HEK293T (cell line): ENCODE results near the gene CORO1A.

Experiments
- ARNT ChIP-seq: fragments of 450-650 bp; IDR thresholded peaks from 2 replicates; pipeline ENCODE4 v1.6.1; 2017; ENCODE audit warnings: mild to moderate bottlenecking
- ELF4 ChIP-seq: fragments of 450-650 bp; IDR thresholded peaks from 2 replicates; pipeline ENCODE4 v1.6.1; 2017; ENCODE audit warnings: antibody characterized with exemption
- FOXM1 ChIP-seq: fragments of 450-650 bp; IDR thresholded peaks from 2 replicates; pipeline ENCODE4 v1.6.1; 2017; ENCODE audit warnings: mild to moderate bottlenecking, borderline replicate concordance
- HDGF ChIP-seq: fragments of 450-650 bp; IDR thresholded peaks from 2 replicates; pipeline ENCODE4 v1.6.1; 2017; ENCODE audit warnings: antibody characterized with exemption, borderline replicate concordance
- NFRKB ChIP-seq: fragments of 450-650 bp; IDR thresholded peaks from 2 replicates; pipeline ENCODE4 v1.6.1; 2016; ENCODE audit warnings: mild to moderate bottlenecking, moderate library complexity
- TARDBP ChIP-seq: fragments of 450-650 bp; IDR thresholded peaks from 2 replicates; pipeline ENCODE4 v1.6.1; 2016
- TF ChIP-seq, protein P1 (sequence below): fragments of 450-650 bp; IDR thresholded peaks from 2 replicates; pipeline ENCODE4 v1.6.1; 2016

GRCh38 chr16:30144917-30145316, 38.5 kb upstream of the CORO1A start:
- TF ChIP-seq ARNT, result no peak
- TF ChIP-seq, protein P1, sequence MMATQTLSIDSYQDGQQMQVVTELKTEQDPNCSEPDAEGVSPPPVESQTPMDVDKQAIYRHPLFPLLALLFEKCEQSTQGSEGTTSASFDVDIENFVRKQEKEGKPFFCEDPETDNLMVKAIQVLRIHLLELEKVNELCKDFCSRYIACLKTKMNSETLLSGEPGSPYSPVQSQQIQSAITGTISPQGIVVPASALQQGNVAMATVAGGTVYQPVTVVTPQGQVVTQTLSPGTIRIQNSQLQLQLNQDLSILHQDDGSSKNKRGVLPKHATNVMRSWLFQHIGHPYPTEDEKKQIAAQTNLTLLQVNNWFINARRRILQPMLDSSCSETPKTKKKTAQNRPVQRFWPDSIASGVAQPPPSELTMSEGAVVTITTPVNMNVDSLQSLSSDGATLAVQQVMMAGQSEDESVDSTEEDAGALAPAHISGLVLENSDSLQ, result no peak
- no peak for TF ChIP-seq ELF4
- no peak for TF ChIP-seq FOXM1
- no peak for TF ChIP-seq HDGF
- no peak for TF ChIP-seq NFRKB
- no peak for TF ChIP-seq TARDBP
